K562 (cell line): Measurements from ENCODE around the gene CNNM4. TPM values are rescaled to one million over a fixed set of nuclear protein-coding genes. Genes with fewer than 3 reads are reported as not detected.
A peak's percentile ranks its signal among the peaks of the same experiment; 100 is the strongest.

Source experiments
- ATAC-seq: fragments of 200-7000 bp; cut with Tn5 transposase; 3 replicates; pipeline ENCODE4 v1.9.1; 2020; ENCODE audit warnings: moderate library complexity
- BruUV-seq: library from RNA; stranded (reverse); fragments of 400-500 nt; replicated peaks from 2 replicates; lab custom pipeline; 2021; lab: Mats Ljungman, UMichigan
- CTCF ChIA-PET: fragments of 300-600 bp; formaldehyde crosslinking; extraction: SDS; loops from one replicate; lab custom pipeline; 2021; ENCODE audit warnings: low intra/inter-chr PET ratio; lab: Yijun Ruan, JAX
- POLR2A ChIA-PET: fragments of 300-600, 350-650 bp; sonication (Branson Sonifier 250); formaldehyde crosslinking; extraction: SDS; loops from one replicate; lab custom pipeline; 2021; ENCODE audit warnings: antibody characterized with exemption, inconsistent platforms; lab: Yijun Ruan, JAX
- DNase-seq, 4 experiments: peaks; one replicate each; pipeline versions ENCODE4 v3.0.0 to v3.0.0-alpha.2; 2011 to 2018; ENCODE audit warnings: low spot score in 3 of 4, mixed read lengths in 3 of 4; ENCODE audit errors: extremely low read depth in 1 of 4
- FAIRE-seq: peaks from 2 replicates; lab custom pipeline; 2011; peaks lifted over from hg19 to GRCh38; lab: Jason Lieb, UNC
- H2AFZ ChIP-seq: 2 replicates; pipeline ENCODE4 v1.6.0; 2011; ENCODE audit warnings: low read depth, low read length, control low read depth, inconsistent platforms
- H3K27ac ChIP-seq: fragments of 200-600 bp; 3 replicates; pipeline ENCODE4 v1.8.0; 2011; ENCODE audit warnings: low read depth, mild to moderate bottlenecking, control low read depth, inconsistent platforms, low read length, moderate library complexity, mixed read lengths; ENCODE audit errors: extremely low read depth
- H3K27me3 ChIP-seq, 2 experiments: fragments of 300-600 bp in 1 of 2; 2 replicates in 1 of 2; 3 replicates in 1 of 2; pipeline versions ENCODE4 v1.6.0 to v1.8.0; 2011; ENCODE audit warnings: inconsistent platforms in 2 of 2, low read length in 2 of 2, mild to moderate bottlenecking in 1 of 2, mixed read lengths in 1 of 2, moderate library complexity in 1 of 2; ENCODE audit not compliant: control insufficient read depth in 2 of 2, insufficient read depth in 2 of 2
- H3K36me3 ChIP-seq: fragments of 300-600 bp; 3 replicates; pipeline ENCODE4 v1.8.0; 2011; ENCODE audit warnings: mild to moderate bottlenecking, low read length, inconsistent platforms; ENCODE audit not compliant: control insufficient read depth, insufficient read depth
- H3K4me1 ChIP-seq, 2 experiments: fragments of 200-600 bp in 1 of 2; replicated peaks in 1 of 2; 2 replicates in 1 of 2; 3 replicates in 1 of 2; pipeline versions ENCODE4 v1.5.1 to v1.8.0; 2011; ENCODE audit warnings: inconsistent platforms in 2 of 2, low read length in 2 of 2, mild to moderate bottlenecking in 1 of 2, mixed read lengths in 1 of 2, moderate library complexity in 1 of 2; ENCODE audit not compliant: control insufficient read depth in 2 of 2, insufficient read depth in 2 of 2
- H3K4me2 ChIP-seq: 2 replicates; pipeline ENCODE4 v1.6.1; 2011; ENCODE audit warnings: low read length, control low read depth, inconsistent platforms, mixed read lengths; ENCODE audit not compliant: insufficient read depth
- H3K4me3 ChIP-seq: fragments of 200-600 bp; sonication (generic), shearing (Covaris generic); 2 replicates; pipeline ENCODE4 v1.5.1; 2016; ENCODE audit warnings: control low read depth, inconsistent platforms
- H3K79me2 ChIP-seq: fragments of 200-600 bp; 3 replicates; pipeline ENCODE4 v1.8.0; 2011; ENCODE audit warnings: low read length, inconsistent platforms; ENCODE audit not compliant: control insufficient read depth, insufficient read depth
- H3K9ac ChIP-seq, 2 experiments: 2 replicates each; pipeline versions ENCODE4 v1.6.0 to v1.6.1; 2011; ENCODE audit warnings: low read depth in 2 of 2, low read length in 2 of 2, control low read depth in 1 of 2, inconsistent platforms in 1 of 2, mild to moderate bottlenecking in 1 of 2, mixed read lengths in 1 of 2; ENCODE audit not compliant: insufficient read depth in 1 of 2
- H3K9me1 ChIP-seq: one replicate; pipeline ENCODE4 v1.6.0; 2011; ENCODE audit warnings: inconsistent platforms, mild to moderate bottlenecking, low read length, moderate library complexity; ENCODE audit not compliant: control insufficient read depth, insufficient read depth
- H3K9me3 ChIP-seq: replicated peaks from 2 replicates; pipeline ENCODE4 v1.5.1; 2011; ENCODE audit warnings: low read depth, low read length, inconsistent platforms; ENCODE audit not compliant: control insufficient read depth, insufficient read depth
- H4K20me1 ChIP-seq: replicated peaks from 2 replicates; pipeline ENCODE4 v1.6.1; 2011; ENCODE audit warnings: low read length, inconsistent platforms, mixed read lengths; ENCODE audit not compliant: control insufficient read depth, insufficient read depth
- CTCF ChIP-seq, 3 experiments: IDR thresholded peaks in 2 of 3; conservative IDR thresholded peaks in 1 of 3; 2 replicates each; pipeline ENCODE4 v1.5.1; 2011 to 2012; ENCODE audit warnings: low read length in 3 of 3, mild to moderate bottlenecking in 3 of 3, control low read depth in 2 of 3, improper control_type of control experiment in 1 of 3, inconsistent platforms in 1 of 3, low read depth in 1 of 3, mixed read lengths in 1 of 3, moderate library complexity in 1 of 3; ENCODE audit not compliant: insufficient read depth in 2 of 3
- ZNF124 ChIP-seq: sonication (generic); formaldehyde crosslinking; IDR thresholded peaks from 2 replicates; pipeline ENCODE4 v1.8.1; 2022; ENCODE audit warnings: missing genetic modification reagents
- ZNF583 ChIP-seq: fragments of 250-450 bp; sonication (Bioruptor Pico); IDR thresholded peaks from 2 replicates; pipeline ENCODE4 v1.4.0; 2020
- WGBS: fragments of 100-300 bp; shearing (Covaris generic); methylation state at CpG from one replicate; pipeline ENCODE4 v1.1.6; 2016; ENCODE audit warnings: low coverage, mixed read lengths; ENCODE audit not compliant: insufficient coverage; ENCODE audit errors: missing lambda C conversion rate; 5-methylcytosine and 5-hydroxymethylcytosine counted together
- in situ Hi-C: fragments of 300-500 bp; cut with MboI; formaldehyde crosslinking; loops from 4 replicates; pipeline ENCODE4 v1.15.0; 2018; ENCODE audit warnings: inconsistent platforms, mixed read lengths
- intact Hi-C: fragments of 100-400 bp; cut with micrococcal nuclease; formaldehyde crosslinking; loops from 2 replicates; pipeline ENCODE4 v1.14.2; 2022
- polyA plus RNA-seq, 8 experiments: library from polyadenylated mRNA; depleted of rRNA in 4 of 8; stranded (reverse) in 5 of 8; unstranded in 3 of 8; fragments of >200 nt; fragmentation: Nextera tagmentation in 2 of 8; fragmentation: Illumina TruSeq in 1 of 8; extraction: Ambion mirVana in 2 of 8; extraction: Trizol in 1 of 8; gene quantifications; 2 replicates each; pipeline versions ENCODE4 v1.2.1 to v1.2.3, GENCODE V29; 2011 to 2014; ENCODE audit warnings: inconsistent platforms in 1 of 8, missing spikeins in 1 of 8
- total RNA-seq, 7 experiments: library from RNA; depleted of rRNA in 6 of 7; stranded (reverse); fragments of >200 nt in 6 of 7; fragmentation: Illumina TruSeq in 2 of 7; extraction: Trizol in 2 of 7; gene quantifications; 2 replicates each; pipeline versions ENCODE4 v1.2.1 to v1.2.3, GENCODE V29; 2011 to 2021; ENCODE audit warnings: low replicate concordance in 1 of 7
- TF ChIP-seq, protein P1 (sequence below): fragments of 250-450 bp; sonication (Bioruptor Pico); IDR thresholded peaks from 2 replicates; pipeline ENCODE4 v1.4.0; 2020; ENCODE audit warnings: borderline replicate concordance

The CNNM4 gene
- total and polyA plus RNA-seq, 9 of the 15 experiments (the other 6 are each of a cell fraction or from before 2014, with no cell fraction given), result 0.96 to 6.3 (median 2.8) TPM

DNA sequence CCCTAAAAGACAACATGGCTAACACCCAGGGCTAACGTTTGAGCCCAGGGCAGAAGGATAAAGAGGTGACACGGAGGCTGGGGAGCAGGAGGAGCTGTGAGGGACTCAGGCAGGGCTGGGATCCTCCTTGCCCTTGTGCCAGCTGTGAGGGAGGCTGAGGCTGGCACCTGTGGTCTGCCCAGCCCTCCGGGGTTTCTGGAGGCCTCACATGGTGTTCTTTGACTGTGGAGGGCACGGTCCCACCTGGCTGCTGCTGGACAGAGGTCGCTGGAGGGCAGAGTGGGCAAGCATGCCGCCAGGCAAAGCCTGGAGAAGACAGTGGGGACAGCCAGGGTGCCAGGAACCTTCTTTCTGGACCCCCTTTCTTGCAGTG, 28.5 kb downstream of the CNNM4 start (continued):
- TF ChIP-seq, protein P1, sequence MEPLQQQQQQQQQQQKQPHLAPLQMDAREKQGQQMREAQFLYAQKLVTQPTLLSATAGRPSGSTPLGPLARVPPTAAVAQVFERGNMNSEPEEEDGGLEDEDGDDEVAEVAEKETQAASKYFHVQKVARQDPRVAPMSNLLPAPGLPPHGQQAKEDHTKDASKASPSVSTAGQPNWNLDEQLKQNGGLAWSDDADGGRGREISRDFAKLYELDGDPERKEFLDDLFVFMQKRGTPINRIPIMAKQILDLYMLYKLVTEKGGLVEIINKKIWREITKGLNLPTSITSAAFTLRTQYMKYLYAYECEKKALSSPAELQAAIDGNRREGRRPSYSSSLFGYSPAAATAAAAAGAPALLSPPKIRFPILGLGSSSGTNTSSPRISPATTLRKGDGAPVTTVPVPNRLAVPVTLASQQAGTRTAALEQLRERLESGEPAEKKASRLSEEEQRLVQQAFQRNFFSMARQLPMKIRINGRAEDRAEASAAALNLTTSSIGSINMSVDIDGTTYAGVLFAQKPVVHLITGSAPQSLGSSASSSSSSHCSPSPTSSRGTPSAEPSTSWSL (CRISPR knock-in tag), result no peak
- TF ChIP-seq, all 486 proteins: peak for 0

DNA sequence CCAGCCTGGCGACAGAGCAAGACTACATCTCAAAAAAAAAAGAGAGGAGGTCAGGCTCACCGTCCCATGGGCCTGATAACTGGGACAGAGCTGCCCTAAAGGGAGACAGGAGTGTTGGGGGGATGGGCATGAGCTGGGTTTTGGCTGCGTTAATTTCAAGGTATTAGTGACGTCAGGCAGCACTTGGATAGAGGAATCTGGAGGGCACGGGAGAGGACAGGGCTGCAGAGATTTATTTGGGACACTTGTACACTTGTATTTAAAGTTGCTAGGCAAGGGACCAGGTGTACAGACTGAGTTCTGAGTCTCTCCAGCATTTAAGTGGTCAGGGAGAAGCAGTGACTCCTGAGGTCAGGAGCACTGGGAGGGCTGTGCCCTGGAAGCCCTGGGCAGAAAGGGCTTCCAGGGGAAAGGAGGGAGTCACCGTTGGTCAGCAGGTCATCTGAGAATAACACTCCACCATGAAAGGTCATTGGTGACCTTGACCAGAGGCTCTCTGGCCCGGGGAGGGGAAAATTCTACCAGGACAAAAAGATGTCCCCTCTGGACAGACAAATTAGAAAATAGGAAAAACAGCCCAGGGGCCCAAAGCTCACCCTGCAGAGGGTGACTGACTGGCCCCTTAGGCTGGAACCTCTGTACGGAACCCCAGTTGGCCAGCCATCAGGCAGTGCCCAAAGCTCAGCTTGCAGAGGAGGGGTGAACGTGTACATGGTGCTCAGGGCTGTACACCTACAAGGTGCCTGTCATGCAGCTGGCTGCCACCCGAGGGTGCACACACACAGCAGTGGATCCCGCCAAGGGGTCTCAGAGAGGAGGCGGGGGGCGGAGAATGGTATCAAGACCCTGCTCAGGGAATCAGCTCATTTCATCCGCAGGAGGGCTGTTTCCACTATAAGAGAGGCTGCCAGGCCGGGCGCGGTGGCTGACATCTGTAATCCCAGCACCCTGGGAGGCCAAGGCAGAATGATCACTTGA, 32.4 kb downstream of the CNNM4 start:
- ATAC-seq (peak; percentile 67), DNase-seq (no peak), FAIRE-seq (no peak)
- no peak overlapping the region for H3K27ac ChIP-seq
- ChIA-PET POLR2A (interaction anchor here (1.1 kb wide), 1 partner anchor 8 kb away, joined by 4 read pairs; no protein-coding TSS in a partner anchor), CTCF (interaction anchor here (0.5 kb wide), 1 partner anchor 62 kb away, joined by 3 read pairs; no protein-coding TSS in a partner anchor)
- no peaks in the 10 kb centered on the region for H3K27me3 ChIP-seq
- H2AFZ ChIP-seq, result no peak overlapping the region
- in situ Hi-C loops (no loop called here), intact Hi-C loops (no loop called here)
- no peaks in the 10 kb centered on the region for H3K9me3 ChIP-seq
- H3K9me1 ChIP-seq, result no peaks in the 10 kb centered on the region
- H3K9ac ChIP-seq, result 0 out of 4 replicates have a peak overlapping the region, but pooled peaks of 1 of the 2 experiments have one; percentile 32
- BruUV-seq, result no TSS peak
- TF ChIP-seq CTCF (IDR thresholded peaks at IDR 0.05 in 2 of 3, conservative IDR thresholded peaks at IDR 0.05 in 1 of 3; ENCODE audit: insufficient read depth in 2 of 3, low read depth in 1 of 3, low read length in 3 of 3) (peak in 1 of 3 experiments; percentile 32; a peak in 2 of 6 replicates), ZNF124 (CRISPR knock-in tag) (no peak), ZNF583 (CRISPR knock-in tag) (no peak)
- H3K79me2 ChIP-seq, result no peaks in the 10 kb centered on the region
- 46% methylated on average over 17 of the region's 17 CpGs for whole genome bisulfite sequencing
- H4K20me1 ChIP-seq, result no peaks in the 10 kb centered on the region
- no peak overlapping the region for H3K4me3 ChIP-seq
- no peak overlapping the region for H3K4me2 ChIP-seq
- no peaks in the 10 kb centered on the region for H3K36me3 ChIP-seq
- H3K4me1 ChIP-seq, result peaks cover 0 to 14% of the 10 kb centered on the region in 2 experiments; a peak in 2 of 5 replicates
